B cell (primary cell): ENCODE results near the gene ZFP92. TPM values are rescaled to one million over a fixed set of nuclear protein-coding genes. Genes with fewer than 3 reads are reported as not detected.

Experiments used
- ATAC-seq: fragments of 200-7000 bp; cut with Tn5 transposase; one replicate; pipeline ENCODE4 v1.10.0; 2021; ENCODE audit warnings: low read depth, mild to moderate bottlenecking, moderate number of reproducible peaks, moderate library complexity
- CTCF ChIA-PET: fragments of 350-600 bp; sonication (Branson Sonifier 250); formaldehyde crosslinking; loops from one replicate; lab custom pipeline; 2021; ENCODE audit warnings: antibody characterized with exemption, inconsistent platforms; lab: Charles Lee
- POLR2A ChIA-PET: fragments of 350-600 bp; sonication (Branson Sonifier 250); formaldehyde crosslinking; loops from one replicate; lab custom pipeline; 2021; ENCODE audit warnings: antibody characterized with exemption; lab: Charles Lee
- DNase-seq: peaks from one replicate; pipeline ENCODE4 v3.0.0; 2013
- H2AFZ ChIP-seq: 2 replicates; pipeline ENCODE4 v1.6.1; 2012; ENCODE audit warnings: mild to moderate bottlenecking, low read depth, low read length; ENCODE audit not compliant: insufficient read depth, poor library complexity, severe bottlenecking
- H3K27ac ChIP-seq, 2 donors: 1 replicate in 1 of 2; 2 replicates in 1 of 2; pipeline ENCODE4 v1.5.1; 2012 to 2013; ENCODE audit warnings: low read length in 2 of 2, mild to moderate bottlenecking in 2 of 2, moderate library complexity in 1 of 2
- H3K27me3 ChIP-seq, 4 experiments: fragments of 200-600 bp in 1 of 4; sonication (generic) in 1 of 4; replicated peaks in 1 of 4; 1 replicate in 2 of 4; 2 replicates in 2 of 4; pipeline versions ENCODE4 v1.6.1 to v1.7.0; 2013 to 2016; ENCODE audit warnings: low read length in 3 of 4, mild to moderate bottlenecking in 2 of 4, mixed read lengths in 1 of 4, moderate library complexity in 1 of 4; ENCODE audit not compliant: insufficient read depth in 4 of 4, control insufficient read depth in 3 of 4; ENCODE audit errors: control extremely low read depth in 1 of 4
- H3K36me3 ChIP-seq, 2 experiments: replicated peaks in 1 of 2; 1 replicate in 1 of 2; 2 replicates in 1 of 2; pipeline versions ENCODE4 v1.6.1 to v1.7.1; 2013; ENCODE audit warnings: low read length in 1 of 2; ENCODE audit not compliant: insufficient read depth in 2 of 2, control insufficient read depth in 1 of 2; ENCODE audit errors: control extremely low read depth in 1 of 2, extremely low read depth in 1 of 2
- H3K4me1 ChIP-seq, 2 donors: fragments of 200-600 bp in 1 of 2; sonication (generic) in 1 of 2; 1 replicate in 1 of 2; 2 replicates in 1 of 2; pipeline versions ENCODE4 v1.5.1 to v1.6.1; 2013 to 2017; ENCODE audit warnings: low read length in 2 of 2; ENCODE audit not compliant: control insufficient read depth in 2 of 2, insufficient read depth in 2 of 2
- H3K4me2 ChIP-seq: replicated peaks from 2 replicates; pipeline ENCODE3; 2012; ENCODE audit warnings: mild to moderate bottlenecking, low read depth, low read length; ENCODE audit not compliant: poor library complexity, severe bottlenecking
- H3K4me3 ChIP-seq, 5 experiments: fragments of 200-600 bp in 1 of 5; sonication (generic) in 1 of 5; 1 replicate in 3 of 5; 2 replicates in 2 of 5; pipeline versions ENCODE4 v1.5.1 to v1.7.0; 2011 to 2016; ENCODE audit warnings: low read length in 4 of 5, mild to moderate bottlenecking in 4 of 5, low read depth in 2 of 5, control low read depth in 1 of 5, moderate library complexity in 1 of 5; ENCODE audit not compliant: insufficient read depth in 1 of 5; ENCODE audit errors: control extremely low read depth in 1 of 5, extremely low read depth in 1 of 5
- H3K79me2 ChIP-seq: fragments of 200-600 bp; sonication (generic); one replicate; pipeline ENCODE4 v1.6.0; 2016; ENCODE audit warnings: low read length; ENCODE audit not compliant: control insufficient read depth, insufficient read depth
- H3K9ac ChIP-seq: fragments of 200-600 bp; sonication (generic); 2 replicates; pipeline ENCODE4 v1.6.1; 2017; ENCODE audit warnings: mild to moderate bottlenecking, low read length, moderate library complexity
- H3K9me3 ChIP-seq, 3 donors: one replicate each; pipeline versions ENCODE4 v1.6.1 to v1.7.1; 2013; ENCODE audit warnings: low read length in 2 of 3; ENCODE audit not compliant: control insufficient read depth in 2 of 3, insufficient read depth in 1 of 3; ENCODE audit errors: control extremely low read depth in 1 of 3
- H4K20me1 ChIP-seq: 2 replicates; pipeline ENCODE4 v1.6.0; 2012; ENCODE audit warnings: mild to moderate bottlenecking, low read length; ENCODE audit not compliant: insufficient read depth, control insufficient read depth, poor library complexity, severe bottlenecking
- H3K27ac Mint-ChIP-seq: one replicate; pipeline ENCODE4 v1.8.0; 2021; ENCODE audit warnings: mixed read lengths
- H3K27me3 Mint-ChIP-seq: one replicate; pipeline ENCODE4 v1.8.0; 2021; ENCODE audit warnings: mixed read lengths
- H3K4me1 Mint-ChIP-seq: one replicate; pipeline ENCODE4 v1.8.0; 2021; ENCODE audit warnings: mixed read lengths
- H3K4me3 Mint-ChIP-seq: one replicate; pipeline ENCODE4 v1.8.0; 2021; ENCODE audit warnings: mixed read lengths
- H3K9me3 Mint-ChIP-seq: one replicate; pipeline ENCODE4 v1.8.0; 2022; ENCODE audit warnings: mixed read lengths; ENCODE audit not compliant: insufficient read depth
- CTCF ChIP-seq: fragments of 200-600 bp; IDR thresholded peaks from one replicate; pipeline ENCODE4 v1.8.0; 2022; ENCODE audit warnings: antibody characterized with exemption, mild to moderate bottlenecking
- EZH2 ChIP-seq: IDR thresholded peaks from 2 replicates; pipeline ENCODE4 v1.6.1; 2012; ENCODE audit warnings: borderline replicate concordance, low read depth, mild to moderate bottlenecking, moderate library complexity, low read length; ENCODE audit not compliant: insufficient read depth, poor library complexity, severe bottlenecking
- WGBS: methylation state at CpG from one replicate; pipeline ENCODE4 v1.1.5; 2013; ENCODE audit warnings: missing lambda C conversion rate; ENCODE audit not compliant: insufficient coverage; 5-methylcytosine and 5-hydroxymethylcytosine counted together
- intact Hi-C: fragments of 100-400 bp; cut with micrococcal nuclease; formaldehyde crosslinking; loops from one replicate; pipeline ENCODE4 v1.10.0; 2022
- polyA plus RNA-seq: library from polyadenylated mRNA; depleted of rRNA; stranded (reverse); fragments of >200 nt; gene quantifications from 2 replicates; pipeline ENCODE4 v1.2.3, GENCODE V29; 2012
- total RNA-seq, 2 donors: library from RNA; stranded (reverse); fragments of 120-200 nt in 1 of 2; gene quantifications; 1 replicate in 1 of 2; 2 replicates in 1 of 2; pipeline versions ENCODE4 v1.2.3 to v1.2.4, GENCODE V29; 2013 to 2022

Gene ZFP92
- total and polyA plus RNA-seq, 2 donors (not counting 1 experiment from before 2014, with no cell fraction given): 0.24 to 1.6 TPM

- Histone ChIP-seq H2AFZ (no peak overlapping the region), H3K9me3 (peaks cover 0 to 5% (median 0%) of the 10 kb centered on the region in 3 donors), H3K27ac (no peak overlapping the region), H3K27me3 (no peaks in the 10 kb centered on the region), H3K79me2 (no peaks in the 10 kb centered on the region), H3K4me2 (no peak overlapping the region), H4K20me1 (no peaks in the 10 kb centered on the region), H3K4me1 (no peaks in the 10 kb centered on the region), H3K36me3 (no peaks in the 10 kb centered on the region), H3K9ac (no peak overlapping the region), H3K4me3 (no peak overlapping the region)
- no peaks in the 10 kb centered on the region for H3K4me1 Mint-ChIP-seq
- no peaks in the 10 kb centered on the region for H3K9me3 Mint-ChIP-seq
- ChIA-PET POLR2A (no interaction called here), CTCF (no interaction called here)
- no peak overlapping the region for H3K27ac Mint-ChIP-seq
- ATAC-seq (no peak), DNase-seq (no peak)
- no peak overlapping the region for H3K4me3 Mint-ChIP-seq
- H3K27me3 Mint-ChIP-seq: no peaks in the 10 kb centered on the region
- intact Hi-C loops: no loop called here
- TF ChIP-seq EZH2 (no peak), CTCF (no peak)
- WGBS: no CpG with 5 or more reads among the region's 3 CpGs
Measured at GRCh38 chrX:153426204-153426603, 14.9 kb downstream of the ZFP92 start.

DNA sequence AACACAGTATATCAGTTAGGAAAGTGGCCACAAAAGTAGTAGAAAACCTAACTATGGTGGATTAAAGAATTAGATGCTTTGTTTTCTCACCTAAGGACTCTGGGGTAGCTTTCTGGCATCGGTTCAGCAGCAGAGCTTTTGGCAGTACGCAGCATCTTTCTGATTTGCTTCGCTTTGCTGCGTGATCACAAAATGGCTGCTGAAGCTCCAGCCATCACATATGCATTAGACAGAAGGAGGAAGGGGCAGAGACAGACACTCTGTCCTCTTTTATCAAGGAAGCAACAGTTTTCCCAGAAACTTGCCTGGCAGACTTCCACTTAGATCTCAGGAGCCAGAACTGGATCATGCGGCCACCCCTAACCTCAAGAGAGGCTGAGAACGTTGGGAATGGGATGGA, 19.5 kb downstream of the ZFP92 start:
- Mint-ChIP-seq H3K4me1 (no peaks in the 10 kb centered on the region), H3K27ac (no peak overlapping the region), H3K4me3 (no peak overlapping the region), H3K27me3 (peaks cover 3% of the 10 kb centered on the region), H3K9me3 (no peaks in the 10 kb centered on the region)
- Histone ChIP-seq H3K9ac (no peak overlapping the region), H2AFZ (no peak overlapping the region), H3K36me3 (no peaks in the 10 kb centered on the region), H3K4me2 (no peak overlapping the region), H4K20me1 (no peaks in the 10 kb centered on the region), H3K79me2 (no peaks in the 10 kb centered on the region), H3K4me3 (no peak overlapping the region), H3K9me3 (peaks cover 0 to 5% (median 0%) of the 10 kb centered on the region in 3 donors), H3K27ac (no peak overlapping the region), H3K27me3 (no peaks in the 10 kb centered on the region), H3K4me1 (no peaks in the 10 kb centered on the region)
- POLR2A ChIA-PET: no interaction called here
- intact Hi-C loops: no loop called here
- 95% methylated on average over 4 of the region's 6 CpGs for WGBS
- ATAC-seq (no peak), DNase-seq (no peak)
- CTCF ChIA-PET: no interaction called here
- TF ChIP-seq CTCF (no peak), EZH2 (no peak)
